ENCODE results near the gene CAPN5. TPM values are rescaled to one million over a fixed set of nuclear protein-coding genes. Genes with fewer than 3 reads are reported as not detected.

The CAPN5 gene
- total and polyA plus RNA-seq, 2 experiments from 2014 or later: 18.3 to 22.4 TPM

DNA sequence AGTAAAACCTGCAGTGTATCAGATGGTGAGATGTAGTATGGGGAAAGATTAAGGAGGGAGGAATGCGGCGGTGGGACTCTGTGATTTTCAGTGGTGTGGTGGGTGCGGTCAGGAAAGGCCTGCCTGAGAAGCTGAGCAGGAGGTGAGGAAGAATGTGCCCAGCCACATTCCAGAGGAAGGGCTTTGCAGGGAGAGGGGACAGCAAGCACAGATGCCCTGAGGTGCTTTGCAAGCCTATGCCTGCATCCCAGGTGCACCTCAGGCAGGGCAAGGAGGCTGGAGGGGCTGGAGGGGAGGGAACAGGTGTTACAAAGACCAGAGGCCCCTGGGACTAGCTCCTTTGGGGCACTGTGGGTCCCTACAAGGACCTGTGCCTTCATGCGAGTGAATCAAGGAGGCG lies 103.3 kb downstream of the CAPN5 start:
- Histone ChIP-seq H4K20me1 (ENCODE audit: insufficient read depth) (no peaks in the 10 kb centered on the region), H3K4me1 (ENCODE audit: insufficient read depth) (no peaks in the 10 kb centered on the region), H3K9me3 (ENCODE audit: low read depth) (no peaks in the 10 kb centered on the region), H3K79me2 (ENCODE audit: insufficient read depth) (no peaks in the 10 kb centered on the region), H3K4me2 (ENCODE audit: unreplicated experiment) (no peak overlapping the region), H3K4me3 (no peak overlapping the region), H3K36me3 (ENCODE audit: low read depth) (no peaks in the 10 kb centered on the region), H3K9ac (no peak overlapping the region), H3K27me3 (replicated peaks; ENCODE audit: insufficient read depth) (no peaks in the 10 kb centered on the region; the same call in 1 of the 2 replicates), H3F3A (ENCODE audit: insufficient read depth) (no peaks in the 10 kb centered on the region), H2AFZ (no peak overlapping the region), H3K9me2 (ENCODE audit: insufficient read depth) (no peaks in the 10 kb centered on the region), H3K27ac (no peak overlapping the region)
- DNase-seq: no peak
- TF ChIP-seq EZH2phosphoT487 (IDR thresholded peaks at IDR 0.05; ENCODE audit: insufficient read depth, low read depth): no peak
- no peak for TF ChIP-seq EZH2 (IDR thresholded peaks at IDR 0.05; ENCODE audit: insufficient read depth, poor library complexity, severe bottlenecking)
- in situ Hi-C loops (cut with MboI): no loop called here
- 68 to 74% methylated on average over 5 of the region's 5 CpGs for WGBS, 2 experiments (ENCODE audit: low coverage in 1 of 2, low lambda C conversion rate in 2 of 2, missing lambda C conversion rate in 2 of 2)

GRCh38 chr11:77171254-77171653 lies 104.5 kb downstream of the CAPN5 start:
- Histone ChIP-seq H4K20me1 (ENCODE audit: insufficient read depth) (no peaks in the 10 kb centered on the region), H2AFZ (no peak overlapping the region), H3K4me1 (ENCODE audit: insufficient read depth) (no peaks in the 10 kb centered on the region), H3K9ac (no peak overlapping the region), H3K36me3 (ENCODE audit: low read depth) (no peaks in the 10 kb centered on the region), H3F3A (ENCODE audit: insufficient read depth) (no peaks in the 10 kb centered on the region), H3K9me2 (ENCODE audit: insufficient read depth) (no peaks in the 10 kb centered on the region), H3K4me2 (ENCODE audit: unreplicated experiment) (no peak overlapping the region), H3K79me2 (ENCODE audit: insufficient read depth) (no peaks in the 10 kb centered on the region), H3K27ac (no peak overlapping the region), H3K4me3 (no peak overlapping the region), H3K27me3 (replicated peaks; ENCODE audit: insufficient read depth) (no peaks in the 10 kb centered on the region), H3K9me3 (ENCODE audit: low read depth) (no peaks in the 10 kb centered on the region)
- TF ChIP-seq EZH2phosphoT487 (IDR thresholded peaks at IDR 0.05; ENCODE audit: insufficient read depth, low read depth): no peak
- TF ChIP-seq EZH2 (IDR thresholded peaks at IDR 0.05; ENCODE audit: insufficient read depth, poor library complexity, severe bottlenecking): no peak
- in situ Hi-C loops (cut with MboI): no loop called here
- DNase-seq: no peak
- WGBS, 2 experiments (ENCODE audit: low coverage in 1 of 2, low lambda C conversion rate in 2 of 2, missing lambda C conversion rate in 2 of 2): 93 to 94% methylated on average over 8 of the region's 8 CpGs

- Histone ChIP-seq H3F3A (ENCODE audit: insufficient read depth) (no peaks in the 10 kb centered on the region), H2AFZ (no peak overlapping the region), H3K9me2 (ENCODE audit: insufficient read depth) (no peaks in the 10 kb centered on the region), H3K27ac (no peak overlapping the region), H4K20me1 (ENCODE audit: insufficient read depth) (no peaks in the 10 kb centered on the region), H3K4me1 (ENCODE audit: insufficient read depth) (no peaks in the 10 kb centered on the region), H3K79me2 (ENCODE audit: insufficient read depth) (no peaks in the 10 kb centered on the region), H3K36me3 (ENCODE audit: low read depth) (no peaks in the 10 kb centered on the region), H3K4me2 (ENCODE audit: unreplicated experiment) (no peak overlapping the region), H3K27me3 (replicated peaks; ENCODE audit: insufficient read depth) (no peaks in the 10 kb centered on the region), H3K9me3 (ENCODE audit: low read depth) (no peaks in the 10 kb centered on the region), H3K4me3 (no peak overlapping the region), H3K9ac (no peak overlapping the region)
- DNase-seq: no peak
- in situ Hi-C loops (cut with MboI): no loop called here
- WGBS, 2 experiments (ENCODE audit: low coverage in 1 of 2, low lambda C conversion rate in 2 of 2, missing lambda C conversion rate in 2 of 2): 54% methylated on average over 19 to 20 of the region's 20 CpGs
- no peak for TF ChIP-seq EZH2phosphoT487 (IDR thresholded peaks at IDR 0.05; ENCODE audit: insufficient read depth, low read depth)
- no peak for TF ChIP-seq EZH2 (IDR thresholded peaks at IDR 0.05; ENCODE audit: insufficient read depth, poor library complexity, severe bottlenecking)
Measured at GRCh38 chr11:77171885-77172665, 105.3 kb downstream of the CAPN5 start.

DNA sequence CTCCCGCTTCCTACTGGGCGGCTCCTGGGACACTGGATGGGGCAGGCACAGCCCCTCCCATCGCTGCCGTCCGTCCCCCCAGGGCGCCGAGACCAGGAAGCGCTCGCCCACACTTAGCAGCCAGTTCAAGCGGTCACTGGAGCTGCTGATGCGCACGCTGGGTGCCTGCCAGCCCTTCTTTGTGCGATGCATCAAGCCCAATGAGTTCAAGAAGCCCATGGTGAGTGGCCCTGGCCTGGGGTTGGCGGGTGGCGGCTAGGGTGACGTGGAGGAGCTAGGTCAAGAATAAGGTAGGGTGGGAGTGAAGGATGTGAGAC lies 105.9 kb downstream of the CAPN5 start:
- H4K20me1 ChIP-seq (ENCODE audit: insufficient read depth): no peaks in the 10 kb centered on the region
- no peaks in the 10 kb centered on the region for H3K4me1 ChIP-seq (ENCODE audit: insufficient read depth)
- H2AFZ ChIP-seq: no peak overlapping the region
- H3K9ac ChIP-seq: no peak overlapping the region
- H3K4me2 ChIP-seq (ENCODE audit: unreplicated experiment): no peak overlapping the region
- WGBS, 2 experiments (ENCODE audit: low coverage in 1 of 2, low lambda C conversion rate in 2 of 2, missing lambda C conversion rate in 2 of 2): 65 to 67% methylated on average over 16 of the region's 16 CpGs
- no peaks in the 10 kb centered on the region for H3K9me2 ChIP-seq (ENCODE audit: insufficient read depth)
- no peaks in the 10 kb centered on the region for H3K27me3 ChIP-seq (replicated peaks; ENCODE audit: insufficient read depth)
- DNase-seq: peak; percentile 19
- no peaks in the 10 kb centered on the region for H3K36me3 ChIP-seq (ENCODE audit: low read depth)
- H3K27ac ChIP-seq: no peak overlapping the region
- in situ Hi-C loops (cut with MboI): no loop called here
- H3F3A ChIP-seq (ENCODE audit: insufficient read depth): no peaks in the 10 kb centered on the region
- no peaks in the 10 kb centered on the region for H3K9me3 ChIP-seq (ENCODE audit: low read depth)
- H3K4me3 ChIP-seq: no peak overlapping the region
- H3K79me2 ChIP-seq (ENCODE audit: insufficient read depth): no peaks in the 10 kb centered on the region
- TF ChIP-seq EZH2 (IDR thresholded peaks at IDR 0.05; ENCODE audit: insufficient read depth, poor library complexity, severe bottlenecking): no peak
- TF ChIP-seq EZH2phosphoT487 (IDR thresholded peaks at IDR 0.05; ENCODE audit: insufficient read depth, low read depth): no peak
